WTC11 (cell line): ENCODE results near the gene PRR15L.

Experiments used
- CTCF ChIP-seq: fragments of 200-600 bp; IDR thresholded peaks from 2 replicates; pipeline ENCODE4 v1.8.0; 2022; ENCODE audit warnings: antibody characterized with exemption
- ESRRA ChIP-seq: sonication (generic); formaldehyde crosslinking; IDR thresholded peaks from 2 replicates; pipeline ENCODE4 v1.8.1; 2022; ENCODE audit warnings: mild to moderate bottlenecking, missing genetic modification reagents, borderline replicate concordance
- ZNF138 ChIP-seq: sonication (generic); formaldehyde crosslinking; conservative IDR thresholded peaks from 2 replicates; pipeline ENCODE4 v1.8.1; 2022; ENCODE audit warnings: mild to moderate bottlenecking, moderate library complexity, missing genetic modification reagents

DNA sequence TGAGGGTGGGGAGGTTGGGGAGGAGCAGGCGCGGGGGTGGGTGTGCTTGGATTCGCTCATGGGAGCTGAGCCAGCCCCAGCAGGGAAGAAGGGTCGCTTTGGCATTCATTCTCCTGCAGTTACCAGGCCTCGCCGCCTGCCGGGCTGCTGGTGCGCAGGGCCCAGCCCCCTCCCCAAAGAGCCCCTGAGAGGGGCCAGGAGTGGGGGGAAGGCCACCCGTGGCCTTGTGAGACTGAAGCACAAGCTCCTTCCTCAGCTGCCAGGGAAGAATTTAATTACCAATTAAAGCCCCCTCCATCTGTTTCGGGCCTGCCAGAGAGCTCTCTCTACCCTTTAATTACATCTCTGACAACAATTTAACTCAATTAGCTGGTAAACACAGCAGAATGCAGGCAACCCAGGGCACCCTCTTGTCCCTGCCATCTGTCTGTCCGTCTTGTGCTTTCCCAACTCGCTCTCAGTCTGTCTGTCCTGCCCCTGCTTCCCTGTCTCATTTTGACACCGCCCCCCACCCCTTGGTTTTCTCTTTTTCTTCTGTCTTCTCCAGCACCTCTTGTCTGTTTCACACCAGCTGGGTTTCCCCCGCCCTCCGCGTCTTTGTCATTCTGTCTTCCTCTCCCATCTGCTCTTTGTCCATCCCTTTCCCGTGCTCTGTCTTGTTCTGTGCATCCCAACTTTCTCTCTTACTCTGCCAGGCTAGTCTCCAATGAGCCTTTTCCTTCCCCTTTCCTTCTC lies 45.9 kb upstream of the PRR15L start:
- TF ChIP-seq ZNF138 (CRISPR knock-in tag) (no peak), ESRRA (no peak), CTCF (no peak)
